Liver (tissue), 3 donors: Measurements from ENCODE around the gene ACIN1.

Source experiments
- CTCF ChIP-seq: fragments of 150-350 bp; IDR thresholded peaks from 2 replicates; pipeline ENCODE4 v1.5.1; 2017; ENCODE audit warnings: improper control_type of control experiment, low read depth, low read length; ENCODE audit not compliant: missing input control
- EGR1 ChIP-seq, 2 donors: IDR thresholded peaks; 2 replicates each; pipeline ENCODE4 v1.6.1; 2016 to 2018; ENCODE audit warnings: antibody characterized with exemption in 2 of 2, low read depth in 2 of 2
- GABPA ChIP-seq, 2 donors: IDR thresholded peaks in 1 of 2; conservative IDR thresholded peaks in 1 of 2; 2 replicates each; pipeline ENCODE4 v1.6.1; 2016; ENCODE audit warnings: antibody characterized with exemption in 2 of 2, mild to moderate bottlenecking in 1 of 2, moderate library complexity in 1 of 2
- JUND ChIP-seq, 2 donors: IDR thresholded peaks; 2 replicates each; pipeline ENCODE4 v1.6.1; 2016; ENCODE audit warnings: antibody characterized with exemption in 2 of 2
- NR2F2 ChIP-seq: IDR thresholded peaks from 2 replicates; pipeline ENCODE4 v1.6.1; 2016; ENCODE audit warnings: antibody characterized with exemption
- RAD21 ChIP-seq, 2 donors: IDR thresholded peaks; 2 replicates each; pipeline ENCODE4 v1.6.1; 2016; ENCODE audit warnings: antibody characterized with exemption in 2 of 2, mild to moderate bottlenecking in 2 of 2
- REST ChIP-seq: IDR thresholded peaks from 2 replicates; pipeline ENCODE4 v1.6.1; 2016; ENCODE audit warnings: antibody characterized with exemption, mild to moderate bottlenecking
- SP1 ChIP-seq: IDR thresholded peaks from 2 replicates; pipeline ENCODE4 v1.6.1; 2018; ENCODE audit warnings: antibody characterized with exemption, mild to moderate bottlenecking
- TAF1 ChIP-seq: conservative IDR thresholded peaks from 2 replicates; pipeline ENCODE4 v1.6.1; 2016; ENCODE audit warnings: antibody characterized with exemption, mild to moderate bottlenecking
- YY1 ChIP-seq: IDR thresholded peaks from 2 replicates; pipeline ENCODE4 v1.6.1; 2016; ENCODE audit warnings: antibody characterized with exemption, mild to moderate bottlenecking
- TF ChIP-seq, protein P1 (sequence below): IDR thresholded peaks from 2 replicates; pipeline ENCODE4 v1.6.1; 2016; ENCODE audit warnings: antibody characterized with exemption
- TF ChIP-seq, protein P2 (sequence below): IDR thresholded peaks from 2 replicates; pipeline ENCODE4 v1.6.1; 2016; ENCODE audit warnings: antibody characterized with exemption
- TF ChIP-seq, protein P3 (sequence below): IDR thresholded peaks from 2 replicates; pipeline ENCODE4 v1.6.1; 2016; ENCODE audit warnings: antibody characterized with exemption
- donor health status: healthy.
- donor health status: healthy.

DNA sequence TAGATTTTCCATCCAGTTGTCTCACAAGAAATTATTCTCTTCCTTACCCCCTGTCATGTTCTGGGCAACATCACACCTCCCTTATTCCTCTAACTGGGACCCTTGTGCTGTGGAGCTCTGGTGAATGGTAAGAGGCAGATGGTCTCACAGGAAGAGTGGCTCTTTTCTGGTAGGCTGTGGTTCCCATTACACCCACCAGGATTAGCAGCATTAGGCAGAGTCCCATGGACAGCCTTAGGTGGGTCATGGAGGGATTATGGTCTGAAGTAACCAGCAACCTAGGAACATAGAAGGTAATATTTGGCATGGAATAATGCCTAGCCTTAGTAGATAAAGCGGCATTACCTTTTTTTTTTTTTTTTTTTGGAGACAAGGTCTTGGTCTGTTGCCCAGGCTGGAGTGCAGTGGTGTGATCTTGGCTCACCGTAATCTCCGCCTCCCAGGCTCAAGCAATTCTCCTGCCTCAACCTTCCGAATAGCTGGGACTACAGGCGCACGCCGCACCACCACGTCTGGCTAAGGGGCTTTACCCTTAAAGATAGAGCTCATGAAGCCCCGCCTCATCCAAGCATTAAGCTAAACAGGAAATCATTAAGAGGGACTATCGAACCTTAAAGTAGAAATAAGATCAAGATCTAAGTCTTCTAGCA lies 4.4 kb upstream of the ACIN1 start:
- TF ChIP-seq CTCF (no peak), JUND (IDR thresholded peaks at IDR 0.05) (no peak), TAF1 (no peak), RAD21 (IDR thresholded peaks at IDR 0.05) (no peak), SP1 (no peak), REST (no peak), YY1 (no peak), GABPA (IDR thresholded peaks at IDR 0.05 in 1 of 2, conservative IDR thresholded peaks at IDR 0.05 in 1 of 2) (no peak), EGR1 (IDR thresholded peaks at IDR 0.05; ENCODE audit: low read depth in 2 of 2) (no peak), NR2F2 (no peak)
- TF ChIP-seq, protein P1, sequence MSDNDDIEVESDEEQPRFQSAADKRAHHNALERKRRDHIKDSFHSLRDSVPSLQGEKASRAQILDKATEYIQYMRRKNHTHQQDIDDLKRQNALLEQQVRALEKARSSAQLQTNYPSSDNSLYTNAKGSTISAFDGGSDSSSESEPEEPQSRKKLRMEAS = no peak
- TF ChIP-seq, protein P2, sequence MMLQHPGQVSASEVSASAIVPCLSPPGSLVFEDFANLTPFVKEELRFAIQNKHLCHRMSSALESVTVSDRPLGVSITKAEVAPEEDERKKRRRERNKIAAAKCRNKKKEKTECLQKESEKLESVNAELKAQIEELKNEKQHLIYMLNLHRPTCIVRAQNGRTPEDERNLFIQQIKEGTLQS = no peak
- TF ChIP-seq, protein P3, sequence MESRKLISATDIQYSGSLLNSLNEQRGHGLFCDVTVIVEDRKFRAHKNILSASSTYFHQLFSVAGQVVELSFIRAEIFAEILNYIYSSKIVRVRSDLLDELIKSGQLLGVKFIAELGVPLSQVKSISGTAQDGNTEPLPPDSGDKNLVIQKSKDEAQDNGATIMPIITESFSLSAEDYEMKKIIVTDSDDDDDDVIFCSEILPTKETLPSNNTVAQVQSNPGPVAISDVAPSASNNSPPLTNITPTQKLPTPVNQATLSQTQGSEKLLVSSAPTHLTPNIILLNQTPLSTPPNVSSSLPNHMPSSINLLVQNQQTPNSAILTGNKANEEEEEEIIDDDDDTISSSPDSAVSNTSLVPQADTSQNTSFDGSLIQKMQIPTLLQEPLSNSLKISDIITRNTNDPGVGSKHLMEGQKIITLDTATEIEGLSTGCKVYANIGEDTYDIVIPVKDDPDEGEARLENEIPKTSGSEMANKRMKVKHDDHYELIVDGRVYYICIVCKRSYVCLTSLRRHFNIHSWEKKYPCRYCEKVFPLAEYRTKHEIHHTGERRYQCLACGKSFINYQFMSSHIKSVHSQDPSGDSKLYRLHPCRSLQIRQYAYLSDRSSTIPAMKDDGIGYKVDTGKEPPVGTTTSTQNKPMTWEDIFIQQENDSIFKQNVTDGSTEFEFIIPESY = no peak
